ENCODE measurements around the gene E2F8.

E2F8 gene

DNA sequence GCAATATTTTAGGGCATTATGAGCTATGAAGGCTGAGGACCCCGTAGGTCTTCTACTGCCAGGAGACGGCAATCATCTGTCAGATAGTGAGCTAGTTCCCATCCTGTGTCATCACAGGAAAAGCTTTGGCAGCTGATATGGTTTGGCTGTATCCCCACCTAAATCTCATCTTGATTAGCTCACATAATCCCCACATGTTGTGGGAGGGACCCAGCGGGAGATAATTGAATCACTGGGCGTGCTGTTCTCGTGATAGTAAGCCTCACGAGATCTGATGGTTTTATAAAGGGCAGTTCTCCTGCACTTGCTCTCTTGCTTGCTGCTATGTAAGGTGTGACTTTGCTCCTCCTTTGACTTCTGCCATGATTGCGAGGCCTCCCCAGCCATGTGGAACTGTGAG, 57.1 kb downstream of the E2F8 start:
- Histone ChIP-seq H3K36me3 (ENCODE audit: insufficient read depth, low read length) (no peaks in the 10 kb centered on the region), H3K9me3 (ENCODE audit: low read length) (peaks cover 10% of the 10 kb centered on the region), H3K4me3 (ENCODE audit: low read length) (no peak overlapping the region), H3K4me1 (ENCODE audit: insufficient read depth, low read length) (peaks cover 23% of the 10 kb centered on the region), H2AFZ (ENCODE audit: low read depth, low read length) (no peak overlapping the region), H3K27me3 (ENCODE audit: insufficient read depth, low read length) (peaks cover 28% of the 10 kb centered on the region)

DNA sequence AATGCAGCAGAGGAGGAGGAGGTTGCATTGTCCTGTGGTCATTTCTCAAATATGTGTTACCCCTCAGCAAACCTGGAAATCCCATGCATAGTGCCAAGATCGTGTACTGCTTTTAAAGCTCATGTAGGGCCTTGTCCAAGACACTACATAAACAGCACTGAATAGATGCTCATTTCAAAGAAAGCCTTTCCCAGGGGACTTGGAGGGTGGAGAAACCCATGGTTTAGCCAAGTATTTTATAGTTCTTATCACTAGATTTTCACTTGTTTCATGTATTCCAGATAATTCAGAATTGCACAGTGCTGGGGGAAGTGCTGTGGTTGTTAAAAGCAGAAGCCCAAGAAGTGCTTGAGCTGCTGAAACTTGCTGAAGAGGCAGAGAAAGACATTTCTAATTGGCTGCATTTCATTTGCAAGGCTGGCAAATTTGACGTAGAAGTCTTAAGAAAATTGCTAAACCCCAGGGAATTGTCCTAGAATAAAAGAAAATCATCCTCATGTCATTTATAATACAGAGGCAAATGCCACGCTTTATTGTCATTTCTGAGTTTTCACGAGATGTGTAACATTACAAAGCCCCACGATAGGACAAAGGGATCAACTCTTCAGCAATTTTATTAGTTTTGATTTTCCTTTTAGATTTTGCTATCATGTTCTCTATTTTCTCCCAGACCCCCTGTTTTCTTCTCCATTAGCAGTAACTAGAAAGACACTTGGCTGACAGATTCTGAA, 59.0 kb downstream of the E2F8 start:
- peaks cover 7% of the 10 kb centered on the region for H3K36me3 ChIP-seq (ENCODE audit: insufficient read depth, low read length)
- peaks cover 10% of the 10 kb centered on the region for H3K9me3 ChIP-seq (ENCODE audit: low read length)
- H3K27me3 ChIP-seq (ENCODE audit: insufficient read depth, low read length) = peaks cover 25% of the 10 kb centered on the region
- peaks cover 5% of the 10 kb centered on the region for H3K4me1 ChIP-seq (ENCODE audit: insufficient read depth, low read length)
- H2AFZ ChIP-seq (ENCODE audit: low read depth, low read length) = no peak overlapping the region
- H3K4me3 ChIP-seq (ENCODE audit: low read length) = no peak overlapping the region

- Histone ChIP-seq H3K9me3 (ENCODE audit: low read length) (peaks cover 6% of the 10 kb centered on the region), H2AFZ (ENCODE audit: low read depth, low read length) (no peak overlapping the region), H3K4me1 (ENCODE audit: insufficient read depth, low read length) (no peaks in the 10 kb centered on the region), H3K36me3 (ENCODE audit: insufficient read depth, low read length) (peaks cover 29% of the 10 kb centered on the region), H3K27me3 (ENCODE audit: insufficient read depth, low read length) (peaks cover 8% of the 10 kb centered on the region), H3K4me3 (ENCODE audit: low read length) (no peak overlapping the region)
Observed at GRCh38 chr11:19176629-19177186, 64.0 kb downstream of the E2F8 start.

Measured in neuron (in vitro differentiated cells).